ENCODE results near the gene ITSN1.
"Not testable (repeated sequence)": the region's sequence is repeated elsewhere in the genome, so short reads cannot be mapped to it uniquely, and the experiment has no call there.

ITSN1 gene

GRCh38 chr21:33682992-33683627, 40.8 kb downstream of the ITSN1 start:
- no peak for DNase-seq (ENCODE audit: low spot score)

GRCh38 chr21:33684068-33684467, 41.8 kb downstream of the ITSN1 start:
- no peak for DNase-seq (ENCODE audit: low spot score)

GRCh38 chr21:33684923-33685560, 42.7 kb downstream of the ITSN1 start:
- no peak for DNase-seq (ENCODE audit: low spot score)

GRCh38 chr21:33685613-33686197, 43.4 kb downstream of the ITSN1 start:
- DNase-seq (ENCODE audit: low spot score), result no peak

GRCh38 chr21:33686386-33686785, 44.1 kb downstream of the ITSN1 start:
- DNase-seq (ENCODE audit: low spot score), result no peak

GRCh38 chr21:33687634-33688033, 45.3 kb downstream of the ITSN1 start:
- no peak for DNase-seq (ENCODE audit: low spot score)

- no peak for DNase-seq (ENCODE audit: low spot score)
These were observed 46.1 kb downstream of the ITSN1 start for GRCh38 chr21:33688353-33688752.

GRCh38 chr21:33690874-33691273, 48.6 kb downstream of the ITSN1 start:
- DNase-seq (ENCODE audit: low spot score), result no peak

GRCh38 chr21:33691945-33692603, 49.8 kb downstream of the ITSN1 start:
- no peak for DNase-seq (ENCODE audit: low spot score)

- no peak for DNase-seq (ENCODE audit: low spot score)
These were observed 53.5 kb downstream of the ITSN1 start for GRCh38 chr21:33695813-33696212.

- DNase-seq (ENCODE audit: low spot score), result no peak
These were observed 54.2 kb downstream of the ITSN1 start for GRCh38 chr21:33696465-33696864.

- no peak for DNase-seq (ENCODE audit: low spot score)
These were observed 56.0 kb downstream of the ITSN1 start for GRCh38 chr21:33698087-33698860.

GRCh38 chr21:33699277-33699676, 57.0 kb downstream of the ITSN1 start:
- no peak for DNase-seq (ENCODE audit: low spot score)

GRCh38 chr21:33700491-33700890, 58.2 kb downstream of the ITSN1 start:
- DNase-seq (ENCODE audit: low spot score), result no peak

- DNase-seq (ENCODE audit: low spot score), result no peak
These were observed 61.7 kb downstream of the ITSN1 start for GRCh38 chr21:33703750-33704606.

GRCh38 chr21:33707846-33708245, 65.5 kb downstream of the ITSN1 start:
- DNase-seq (ENCODE audit: low spot score), result no peak

GRCh38 chr21:33708874-33709273, 66.6 kb downstream of the ITSN1 start:
- DNase-seq (ENCODE audit: low spot score), result no peak

GRCh38 chr21:33712022-33712803, 69.9 kb downstream of the ITSN1 start:
- no peak for DNase-seq (ENCODE audit: low spot score)

- no peak for DNase-seq (ENCODE audit: low spot score)
These were observed 78.8 kb downstream of the ITSN1 start for GRCh38 chr21:33721081-33721480.

- DNase-seq (ENCODE audit: low spot score), result not testable (repeated sequence)
These were observed 86.8 kb downstream of the ITSN1 start for GRCh38 chr21:33729139-33729538.

GRCh38 chr21:33729641-33730040, 87.3 kb downstream of the ITSN1 start:
- DNase-seq (ENCODE audit: low spot score), result no peak

Data from hematopoietic multipotent progenitor cell treated with erythropoietin and hydrocortisone succinate and interleukin-3 and kit ligand, for 15 days (in vitro differentiated cells).